ENCODE data around the gene LPO.

LPO gene

DNA sequence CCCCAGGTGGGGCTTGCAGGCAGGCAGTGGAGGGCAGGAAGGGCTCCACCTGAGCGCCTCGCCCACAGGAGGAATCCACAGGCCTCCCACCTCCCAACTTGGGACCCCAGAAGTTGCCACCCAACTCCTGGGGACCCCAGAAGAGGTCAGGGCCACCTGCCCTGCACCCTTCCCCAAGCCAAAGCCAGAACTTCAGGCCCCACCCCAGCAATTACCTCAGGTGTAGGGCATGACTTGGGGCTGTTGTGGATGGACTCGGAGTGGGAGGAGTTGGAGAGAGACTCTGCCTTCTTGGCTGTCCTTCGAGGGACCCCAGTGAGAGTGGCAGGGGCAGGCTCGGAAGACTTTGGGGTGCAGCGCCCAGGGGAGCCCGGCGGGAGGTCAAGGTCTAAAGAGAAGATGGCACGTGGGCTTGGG lies 79.7 kb downstream of the LPO start:
- no peak for DNase-seq (ENCODE audit: low spot score)
